Anterior cingulate cortex (tissue), 58 donors: ENCODE results near the gene DUOXA2.
"Not testable (repeated sequence)": the region's sequence is repeated elsewhere in the genome, so short reads cannot be mapped to it uniquely, and the experiment has no call there.

Experiments
- DNase-seq, 58 donors: peaks; one replicate each; lab custom pipeline; 2025; lab: John Stamatoyannopoulos, UW

Gene DUOXA2

DNA sequence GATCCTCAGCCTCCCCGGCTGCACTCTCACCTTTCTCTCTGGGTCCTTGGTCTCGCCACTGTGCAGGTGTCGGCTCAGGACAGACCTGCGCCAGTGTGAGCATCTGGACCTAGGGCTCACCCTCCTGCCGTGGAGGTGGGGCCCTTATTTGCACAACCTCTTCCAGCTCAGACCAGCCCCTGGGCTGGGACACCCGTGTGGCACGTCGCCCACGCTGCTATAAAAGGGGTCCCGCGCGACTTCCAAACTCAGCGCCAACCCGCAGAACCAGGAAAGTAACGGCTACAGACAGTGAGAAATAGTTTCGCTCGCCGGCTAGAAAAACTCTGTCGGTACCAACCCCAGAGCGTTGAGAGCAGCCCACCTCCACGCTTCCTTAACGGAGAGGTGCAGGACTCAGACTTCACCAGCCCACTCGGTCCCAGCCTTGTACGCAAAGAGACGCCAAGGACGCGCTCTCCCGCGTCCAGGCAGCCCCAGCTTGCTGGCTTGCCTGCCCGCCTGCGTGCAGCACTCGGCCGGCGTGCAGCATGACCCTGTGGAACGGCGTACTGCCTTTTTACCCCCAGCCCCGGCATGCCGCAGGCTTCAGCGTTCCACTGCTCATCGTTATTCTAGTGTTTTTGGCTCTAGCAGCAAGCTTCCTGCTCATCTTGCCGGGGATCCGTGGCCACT lies at the start of gene DUOXA2, which contains the start of gene DUOX2:
DUOXA2 (plus strand) TSS at position 251 of the 675 bp plus-strand sequence; CDS start at position 531, 280 bp downstream.
DUOX2 (minus strand) TSS at position 97 of the 675 bp plus-strand sequence. CDS start 761 bp downstream, outside the sequence.
- no peak for DNase-seq

GRCh38 chr15:45064386-45064785 lies 49.7 kb upstream of the DUOXA2 start:
- no peak for DNase-seq

DNA sequence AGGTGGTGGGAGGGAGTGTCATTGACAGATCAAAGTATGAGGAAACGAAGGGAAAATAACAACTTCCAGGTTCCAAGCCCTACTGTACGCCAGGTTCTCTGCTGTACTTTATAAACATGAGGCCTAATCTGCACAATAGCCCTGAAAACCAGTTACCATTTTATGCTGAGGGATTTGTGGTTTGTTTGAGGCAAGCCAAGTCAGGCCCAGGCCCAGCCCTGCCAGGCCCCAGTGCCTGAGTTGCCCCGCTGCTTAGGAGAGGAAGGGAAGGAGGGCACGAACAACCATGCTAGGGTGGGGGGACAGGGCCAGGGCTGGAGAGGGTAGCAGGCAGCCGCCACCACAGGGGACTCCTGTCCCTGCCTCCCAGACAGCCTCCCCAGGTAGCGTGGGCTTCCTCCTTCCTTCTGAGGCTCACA lies 44.2 kb upstream of the DUOXA2 start:
- not testable (repeated sequence) for DNase-seq

DNA sequence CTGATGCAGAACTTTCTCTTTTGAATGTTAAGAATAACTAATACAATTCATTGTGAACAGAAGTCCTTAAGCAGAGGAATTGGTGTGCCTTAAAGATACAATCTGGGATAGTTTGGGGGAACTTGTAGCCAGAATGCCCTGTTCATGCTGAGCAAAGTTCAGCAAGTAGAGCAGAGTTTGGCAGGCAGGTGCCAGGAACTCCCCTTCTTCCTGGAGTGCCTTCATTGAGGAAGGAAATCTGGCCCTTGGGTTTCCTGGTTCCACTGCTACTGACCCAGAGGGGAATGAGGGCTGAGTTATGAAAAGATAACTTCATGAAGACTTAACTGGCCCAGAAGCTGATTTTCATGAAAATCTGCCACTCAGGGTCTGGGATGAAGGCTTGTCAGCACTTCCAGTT lies 40.5 kb upstream of the DUOXA2 start:
- not testable (repeated sequence) for DNase-seq

DNA sequence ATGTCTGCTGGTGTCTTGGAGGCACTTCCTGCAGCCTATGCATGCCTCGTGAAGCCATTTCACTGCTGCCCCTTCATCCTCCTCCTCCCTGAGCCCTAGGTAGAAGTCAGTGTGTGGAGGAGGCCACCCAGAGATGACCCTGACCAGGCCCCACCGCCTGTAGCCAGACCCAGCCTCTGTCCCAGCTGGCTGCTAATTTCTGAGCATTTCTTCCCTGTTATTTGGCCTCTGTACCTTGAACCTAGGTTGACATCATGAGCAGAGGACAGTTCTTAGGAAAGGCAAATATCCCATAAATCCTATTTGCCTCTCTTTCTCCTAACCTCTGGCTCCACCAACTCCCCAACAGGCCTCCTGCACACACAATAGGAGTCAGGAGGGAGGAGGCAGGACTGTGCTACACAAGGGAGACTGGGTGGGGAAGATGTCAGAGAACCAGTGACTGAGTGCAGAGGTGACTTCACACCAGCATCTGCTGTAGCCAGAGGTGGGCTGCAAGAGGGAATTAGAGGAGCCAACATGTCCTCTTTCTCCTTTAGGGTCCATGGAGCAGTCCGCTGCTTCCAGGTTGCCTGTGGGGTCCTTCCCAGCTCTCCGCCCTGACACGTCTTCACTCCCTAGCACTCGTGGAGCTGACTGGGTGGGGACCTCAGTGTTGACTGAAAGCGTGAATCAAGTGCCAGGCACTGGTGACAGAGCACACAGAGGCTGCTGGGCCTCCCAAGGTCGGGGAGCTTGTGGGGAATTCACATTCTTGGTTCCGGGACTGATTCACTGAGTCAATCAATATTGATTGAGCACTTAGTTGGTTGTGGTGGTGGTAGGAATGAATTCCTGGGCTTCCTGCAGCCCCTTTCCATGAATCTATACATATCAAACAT lies 38.4 kb upstream of the DUOXA2 start:
- not testable (repeated sequence) for DNase-seq

- not testable (repeated sequence) for DNase-seq
Observed at GRCh38 chr15:45077391-45077790, 36.7 kb upstream of the DUOXA2 start.

DNA sequence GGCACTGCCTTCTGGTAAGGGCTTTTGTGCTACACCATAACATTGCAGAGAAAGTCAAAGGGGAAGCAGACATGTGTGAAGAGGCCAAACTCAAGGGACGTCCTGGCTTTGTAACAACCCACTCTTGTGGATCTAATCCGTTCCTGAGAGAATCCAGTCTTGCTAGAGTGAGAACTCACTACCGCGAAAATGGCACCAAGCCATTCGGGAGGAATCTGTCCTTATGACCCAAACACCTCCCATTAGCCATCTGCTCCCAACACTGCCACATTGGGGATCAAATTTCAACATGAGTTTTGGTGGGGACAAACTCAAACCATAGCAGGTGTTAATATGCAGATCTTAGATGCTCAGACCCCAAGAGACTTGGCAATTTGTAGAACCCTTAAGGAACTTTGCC lies 34.9 kb upstream of the DUOXA2 start:
- not testable (repeated sequence) for DNase-seq

DNA sequence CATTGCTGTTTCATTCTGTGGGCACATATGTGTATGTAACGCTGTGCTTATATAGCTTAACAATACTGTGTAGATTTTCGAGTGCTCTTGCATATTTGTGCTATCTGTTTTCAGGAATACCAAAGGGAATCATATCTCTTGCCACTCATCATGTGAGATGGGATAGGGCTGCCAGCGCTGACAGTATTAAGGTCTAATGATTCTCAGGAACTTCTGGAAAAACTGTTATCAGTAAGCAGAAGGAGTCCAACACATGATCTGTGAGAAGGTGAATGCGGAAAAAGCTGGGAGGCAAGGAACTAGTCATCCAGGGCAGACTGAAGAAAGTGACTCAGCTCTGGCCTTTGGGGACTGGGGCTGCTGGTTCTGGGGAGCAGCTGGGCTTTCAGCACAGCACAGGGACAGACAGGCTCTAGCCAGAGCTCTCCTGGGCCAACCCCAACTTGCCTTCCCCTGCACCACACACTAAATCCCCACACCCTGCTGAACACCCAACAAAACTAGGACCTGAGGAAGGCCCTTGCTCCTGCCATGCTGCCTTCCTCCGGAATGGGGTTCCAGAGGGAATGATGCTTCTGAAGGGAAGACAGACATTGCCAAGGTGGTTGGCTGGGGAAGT lies 34.4 kb upstream of the DUOXA2 start:
- not testable (repeated sequence) for DNase-seq

- not testable (repeated sequence) for DNase-seq
Observed at GRCh38 chr15:45080593-45080992, 33.5 kb upstream of the DUOXA2 start.

DNA sequence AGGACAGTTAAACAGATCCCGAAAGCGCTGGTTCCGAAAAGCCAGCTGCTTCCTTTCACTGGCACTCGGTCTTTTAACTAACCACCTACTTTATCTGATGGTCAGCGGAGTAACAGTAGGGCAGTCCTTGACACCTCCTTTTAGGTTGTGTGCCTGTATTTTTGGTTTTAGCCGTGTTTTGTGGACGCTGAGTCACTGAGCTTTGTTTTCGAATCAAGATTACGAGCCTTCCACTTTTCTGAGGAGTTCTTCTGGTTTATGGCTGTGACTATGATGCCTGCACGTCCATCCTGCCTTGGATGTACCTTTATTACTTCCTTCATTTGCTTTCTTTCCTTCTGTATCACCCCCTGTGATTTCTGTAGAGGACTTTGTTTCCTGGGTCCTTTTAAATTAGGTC lies 31.7 kb upstream of the DUOXA2 start:
- not testable (repeated sequence) for DNase-seq

DNA sequence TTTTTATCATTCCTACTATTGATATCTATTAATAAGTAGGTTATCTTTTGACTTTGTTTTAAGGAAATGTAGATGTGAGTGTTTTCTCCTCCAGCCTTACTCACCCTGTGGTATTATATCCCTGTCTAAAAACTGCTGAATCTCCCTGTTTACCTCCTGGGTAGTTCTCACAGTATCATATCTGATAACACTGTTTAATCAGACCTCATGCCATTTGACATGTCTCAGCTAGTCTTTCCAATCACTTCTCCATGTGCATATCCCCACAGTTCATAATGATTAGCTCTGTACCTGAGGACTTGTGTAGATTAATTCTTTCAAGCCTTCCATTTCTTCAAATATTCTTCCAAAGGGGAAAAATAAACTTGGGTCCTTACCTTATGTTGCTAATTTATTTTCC lies 30.9 kb upstream of the DUOXA2 start:
- DNase-seq = no peak

- no peak for DNase-seq
Observed at GRCh38 chr15:45084163-45084562, 30.0 kb upstream of the DUOXA2 start.

DNA sequence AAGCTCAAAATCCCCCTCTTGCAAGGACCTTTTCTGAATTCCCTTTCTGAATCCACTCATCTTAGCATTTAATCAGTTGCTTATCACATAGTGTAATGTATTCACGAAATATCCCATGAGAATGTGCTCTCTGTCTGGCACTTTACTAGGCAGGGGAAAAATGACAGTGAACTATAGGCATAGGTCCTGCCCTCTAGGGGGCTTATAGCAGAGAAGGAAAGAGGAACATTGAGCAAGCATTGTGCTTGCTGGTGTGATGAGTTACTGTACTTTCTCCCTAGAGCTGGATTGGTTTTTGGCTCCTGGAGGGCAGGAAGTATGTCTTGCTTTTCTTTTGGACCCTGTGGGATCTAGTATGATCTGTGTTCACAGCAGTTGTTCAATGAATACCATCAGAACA lies 26.6 kb upstream of the DUOXA2 start:
- DNase-seq = no peak

GRCh38 chr15:45088801-45089711 lies 25.1 kb upstream of the DUOXA2 start:
- DNase-seq = no peak

GRCh38 chr15:45089712-45090373 lies 24.3 kb upstream of the DUOXA2 start:
- DNase-seq = no peak

GRCh38 chr15:45091161-45091560 lies 23.0 kb upstream of the DUOXA2 start:
- no peak for DNase-seq

GRCh38 chr15:45091576-45091975 lies 22.6 kb upstream of the DUOXA2 start:
- no peak for DNase-seq

GRCh38 chr15:45093013-45093412 lies 21.1 kb upstream of the DUOXA2 start:
- no peak for DNase-seq

- no peak for DNase-seq
Observed at GRCh38 chr15:45093622-45094357, 20.3 kb upstream of the DUOXA2 start.
